Activated T-helper 1 cell treated with anti-CD3 and anti-CD28 coated beads, Interleukin-2, amount 50 U/mL, for 16 hours (primary cell): Measurements from ENCODE around the gene EPB41.

Source experiments
- DNase-seq, 2 donors: peaks; one replicate each; pipeline ENCODE4 v3.0.0-alpha.2; 2020; ENCODE audit warnings: low read depth in 1 of 2, low spot score in 1 of 2

The EPB41 gene

GRCh38 chr1:28973596-28974421 is 59.4 kb downstream of the EPB41 start:
- DNase-seq, result no peak

GRCh38 chr1:28974432-28974831 is 60.1 kb downstream of the EPB41 start:
- DNase-seq, result no peak

- no peak for DNase-seq
Observed at GRCh38 chr1:28976248-28976647, 61.9 kb downstream of the EPB41 start.

GRCh38 chr1:28981210-28981609 is 66.8 kb downstream of the EPB41 start:
- DNase-seq, result no peak

GRCh38 chr1:28982198-28982597 is 67.8 kb downstream of the EPB41 start:
- no peak for DNase-seq

GRCh38 chr1:28983091-28983490 is 68.7 kb downstream of the EPB41 start:
- no peak for DNase-seq

GRCh38 chr1:28983509-28984310 is 69.3 kb downstream of the EPB41 start:
- DNase-seq, result no peak

GRCh38 chr1:28984311-28984684 is 69.9 kb downstream of the EPB41 start:
- DNase-seq, result no peak

- DNase-seq, result no peak
Observed at GRCh38 chr1:28985427-28985826, 71.1 kb downstream of the EPB41 start.

GRCh38 chr1:28986306-28986910 is 72.0 kb downstream of the EPB41 start:
- no peak for DNase-seq

GRCh38 chr1:29002792-29003191 is 88.4 kb downstream of the EPB41 start:
- no peak for DNase-seq

- no peak for DNase-seq
Observed at GRCh38 chr1:29004288-29004687, 89.9 kb downstream of the EPB41 start.

- DNase-seq, result no peak
Observed at GRCh38 chr1:29004798-29005197, 90.4 kb downstream of the EPB41 start.

GRCh38 chr1:29011775-29012174 is 97.4 kb downstream of the EPB41 start:
- DNase-seq, result no peak

- DNase-seq, result no peak
Observed at GRCh38 chr1:29017235-29017634, 102.9 kb downstream of the EPB41 start.

- no peak for DNase-seq
Observed at GRCh38 chr1:29017975-29018712, 103.8 kb downstream of the EPB41 start.

GRCh38 chr1:29022620-29023019 is 108.3 kb downstream of the EPB41 start:
- no peak for DNase-seq

GRCh38 chr1:29029667-29030066 is 115.3 kb downstream of the EPB41 start:
- no peak for DNase-seq

- DNase-seq, result no peak
Observed at GRCh38 chr1:29032841-29033240, 118.5 kb downstream of the EPB41 start.

- no peak for DNase-seq
Observed at GRCh38 chr1:29033829-29034466, 119.6 kb downstream of the EPB41 start.
